HG03097 (cell line): ENCODE measurements around the gene OBP2B.
"Not testable (repeated sequence)": the region's sequence is repeated elsewhere in the genome, so short reads cannot be mapped to it uniquely, and the experiment has no call there.

Experiments
- ATAC-seq: cut with Tn5 transposase; IDR thresholded peaks from one replicate; pipeline ENCODE4 v1.9.1; 2021; ENCODE audit not compliant: unreplicated experiment, low FRiP score

Gene OBP2B

DNA sequence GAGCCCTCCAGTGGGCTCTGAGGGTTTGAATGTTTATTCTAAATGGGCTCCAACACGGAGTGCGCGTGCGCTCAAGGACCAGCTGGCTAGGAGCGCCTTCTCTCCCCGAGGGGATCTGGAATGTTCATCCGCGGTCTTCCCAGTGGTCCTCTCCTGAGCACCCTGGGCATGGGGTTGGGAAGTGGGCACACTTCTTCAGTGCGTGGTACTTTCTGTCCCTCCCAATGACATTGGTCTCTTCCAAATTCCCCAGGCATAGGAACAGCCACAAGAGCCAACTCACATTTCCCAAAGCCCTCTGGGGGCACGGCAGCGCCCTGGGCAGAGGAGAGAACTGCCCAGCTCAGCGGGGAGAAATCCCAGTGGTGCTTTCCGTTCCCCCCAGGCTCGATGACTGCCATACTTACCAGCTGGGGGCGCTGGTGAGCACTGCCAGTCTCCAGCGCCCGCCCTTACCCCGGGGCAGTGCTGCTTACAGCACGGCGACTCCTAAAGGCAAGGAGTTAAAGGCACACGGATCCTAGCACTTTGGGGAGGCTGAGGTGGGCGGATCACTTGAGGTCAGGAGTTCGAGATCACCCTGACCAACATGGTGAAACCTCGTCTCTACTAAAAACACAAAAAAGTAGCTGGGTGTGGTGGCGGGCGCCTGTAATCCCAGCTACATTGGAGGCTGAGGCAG lies 29.9 kb upstream of the OBP2B start:
- no peak for ATAC-seq

DNA sequence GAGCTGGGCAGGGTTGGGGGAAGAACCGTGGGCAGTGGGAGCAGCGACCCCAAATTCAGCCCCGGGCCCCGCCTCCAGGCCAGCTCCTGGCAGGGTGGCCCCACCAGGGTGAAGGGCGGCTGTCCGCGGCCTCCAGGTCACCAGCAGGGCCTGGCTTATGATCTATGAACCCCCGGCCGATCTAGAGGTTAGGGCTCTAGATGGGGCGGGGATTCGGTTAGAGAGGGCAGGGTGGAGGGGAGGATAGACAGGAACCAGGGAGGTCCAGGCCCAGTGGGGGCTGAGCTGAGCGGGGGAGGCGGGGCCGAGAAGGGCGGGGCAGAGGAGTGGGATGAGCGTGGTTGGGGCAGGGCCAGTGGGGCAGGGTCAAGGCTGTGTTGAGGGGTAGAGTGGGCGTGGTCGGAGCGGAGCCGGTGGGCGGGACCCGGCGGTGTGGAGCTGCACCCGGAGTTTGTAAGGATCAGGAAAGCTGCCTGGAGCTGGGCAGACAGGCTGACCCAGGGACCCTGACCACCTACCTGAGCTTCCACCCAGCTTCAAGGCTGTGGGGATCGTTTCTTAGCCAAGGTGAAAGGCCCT lies 29.3 kb upstream of the OBP2B start:
- ATAC-seq = no peak

DNA sequence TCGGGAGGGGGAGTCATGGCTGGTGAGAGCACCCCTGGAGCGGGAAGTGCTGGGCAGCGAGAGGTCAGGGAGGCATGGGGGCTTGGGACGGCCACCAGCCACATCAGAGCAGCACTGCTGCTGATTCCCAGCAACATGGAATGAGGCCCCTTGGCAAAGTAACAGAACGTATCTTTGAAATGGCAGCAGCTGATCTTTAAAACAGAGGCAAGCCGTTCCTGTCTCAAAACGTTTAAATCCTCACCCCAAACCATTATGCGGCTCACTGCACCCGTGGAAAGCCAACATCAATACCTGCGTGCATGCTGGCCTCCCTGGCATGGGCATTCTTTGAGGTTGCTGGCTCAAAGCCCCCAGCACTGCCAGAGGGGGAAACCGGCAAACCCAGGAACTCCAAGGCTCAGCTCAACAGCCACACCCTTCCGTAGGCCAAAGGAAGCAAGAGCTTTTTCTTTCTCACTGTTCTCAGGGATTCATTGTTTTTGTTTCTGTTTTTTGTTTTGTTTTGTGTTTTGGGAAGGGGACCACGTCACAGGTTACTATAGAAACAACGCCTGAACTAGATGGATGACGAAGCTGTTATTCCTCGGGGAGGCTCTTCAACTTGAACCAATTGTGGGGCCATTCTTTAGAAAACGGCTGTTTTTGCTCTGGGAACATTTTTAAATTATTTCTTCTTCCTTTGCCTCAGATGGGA lies 28.1 kb upstream of the OBP2B start:
- ATAC-seq = no peak

DNA sequence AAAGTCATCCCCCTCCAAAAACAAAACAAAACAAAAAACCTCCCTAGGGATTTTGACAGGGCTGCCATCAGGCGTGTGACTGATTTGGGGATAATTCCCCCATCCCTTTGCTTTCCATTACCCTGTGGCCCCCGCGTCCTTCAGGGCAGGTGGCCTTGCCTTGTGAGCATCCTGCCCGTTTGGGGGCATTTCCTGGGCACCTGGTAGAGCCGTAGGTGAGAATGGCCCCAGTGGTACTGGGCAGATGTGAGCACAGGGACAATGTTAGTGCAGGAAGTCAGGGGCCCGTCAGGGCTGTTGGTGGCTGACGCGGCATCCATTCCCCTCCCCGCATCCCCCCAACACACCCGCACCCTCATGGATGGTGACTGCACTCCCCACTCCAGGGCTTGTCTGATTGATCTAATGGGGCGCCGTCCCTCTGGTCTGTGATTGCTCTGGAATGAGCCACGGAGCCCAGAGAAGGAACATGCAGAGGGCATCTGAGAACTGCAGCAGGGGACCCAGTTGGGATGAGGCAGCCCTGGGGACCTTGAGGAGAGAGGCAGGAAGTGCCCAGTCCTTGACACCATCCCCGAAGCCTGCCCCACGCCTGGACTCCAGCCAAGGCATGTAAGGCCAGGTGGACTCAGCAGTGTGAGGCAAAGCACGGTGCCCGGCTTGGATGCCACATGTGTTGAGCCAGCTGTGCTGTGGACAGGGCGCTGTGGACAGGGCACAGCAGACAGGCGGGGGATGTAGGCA lies 27.4 kb upstream of the OBP2B start:
- ATAC-seq = not testable (repeated sequence)

DNA sequence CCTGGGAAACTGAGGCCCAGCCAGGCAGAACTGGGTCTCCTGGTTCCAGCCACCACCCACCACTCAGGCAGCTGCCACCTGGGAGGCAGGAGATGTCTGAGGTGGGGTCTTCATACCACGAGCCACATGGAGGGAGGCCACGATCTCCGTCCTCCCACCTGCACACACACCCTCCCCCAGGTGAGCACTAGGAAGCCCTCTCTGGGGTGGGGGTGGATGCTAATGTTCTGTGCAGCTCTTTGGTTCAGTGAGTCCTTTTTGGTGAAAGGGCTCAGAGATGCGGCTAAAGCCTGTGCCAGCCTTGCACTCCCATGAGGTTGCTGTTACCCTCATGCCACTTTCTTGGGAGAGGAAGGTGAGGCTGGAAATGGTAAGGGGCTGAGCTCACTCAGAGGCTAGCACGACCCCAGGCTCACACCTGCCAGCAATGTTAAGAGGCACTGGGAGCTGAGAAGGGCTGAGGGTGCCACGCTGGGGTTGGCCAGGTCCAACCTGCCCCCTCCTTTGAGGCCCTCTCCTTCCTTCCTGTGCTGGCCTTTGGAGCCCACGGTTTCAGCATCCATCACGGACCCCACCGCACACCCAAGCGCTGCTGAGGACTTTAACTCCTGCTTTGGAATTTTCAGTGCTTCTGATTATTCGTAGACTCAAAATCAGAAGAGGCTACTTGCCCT lies 26.6 kb upstream of the OBP2B start:
- ATAC-seq = no peak

DNA sequence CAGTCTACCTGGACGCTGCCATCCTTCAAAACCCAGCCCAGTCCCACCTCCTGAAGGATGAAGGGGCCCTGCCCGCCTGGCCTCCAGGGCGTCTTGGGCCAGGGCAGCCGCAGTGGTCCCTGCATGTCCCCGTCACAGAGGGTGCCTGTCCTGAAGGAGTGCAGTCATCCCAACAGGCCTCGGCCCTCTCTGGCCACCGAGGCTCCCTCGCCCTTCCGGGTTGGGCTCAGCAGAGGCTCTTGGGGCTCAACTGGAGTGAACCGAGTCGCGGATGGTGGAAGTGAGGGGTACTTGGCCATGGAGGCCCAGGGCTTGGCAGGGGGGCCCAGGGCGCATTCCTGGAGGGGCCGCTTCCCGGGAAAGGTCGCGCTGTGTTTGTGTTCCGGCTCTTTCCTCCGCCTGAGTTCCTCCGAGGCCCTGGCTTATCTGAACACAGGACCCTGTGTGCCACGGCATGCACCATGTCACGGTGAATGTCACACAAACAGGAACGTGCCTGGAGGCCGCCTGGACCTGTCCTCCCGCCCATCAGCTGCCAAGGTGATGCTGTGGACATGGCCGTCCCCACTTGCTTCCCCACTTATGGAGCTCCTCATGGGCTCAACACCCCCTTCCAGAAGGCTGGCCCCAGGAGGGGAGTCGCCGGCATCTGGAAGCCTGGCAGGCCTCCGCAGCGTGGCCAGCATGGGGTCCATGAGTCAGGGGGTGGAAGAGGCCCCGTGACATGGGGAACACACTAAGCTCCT lies 25.7 kb upstream of the OBP2B start:
- ATAC-seq = no peak

- no peak for ATAC-seq
Measured at GRCh38 chr9:133233681-133234432, 24.8 kb upstream of the OBP2B start.

GRCh38 chr9:133231934-133232568 lies 23.0 kb upstream of the OBP2B start:
- ATAC-seq = not testable (repeated sequence)

- not testable (repeated sequence) for ATAC-seq
Measured at GRCh38 chr9:133230514-133230913, 21.5 kb upstream of the OBP2B start.

DNA sequence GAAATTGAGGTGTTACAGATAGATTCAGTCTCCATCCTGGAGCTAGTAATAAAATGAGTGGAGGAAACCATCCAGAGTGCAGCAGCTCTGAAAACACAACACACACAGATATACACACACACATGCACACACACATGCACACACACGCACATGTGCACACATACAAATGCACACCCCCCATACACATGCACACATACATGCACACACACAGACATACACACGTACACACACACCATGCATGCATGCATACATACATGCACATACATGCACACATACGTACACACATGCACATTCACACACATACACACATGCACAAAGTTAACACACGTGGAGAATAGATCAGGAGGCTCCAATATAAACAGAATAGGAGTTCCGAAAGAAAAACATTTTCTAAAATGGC lies 21.0 kb upstream of the OBP2B start:
- no peak for ATAC-seq

DNA sequence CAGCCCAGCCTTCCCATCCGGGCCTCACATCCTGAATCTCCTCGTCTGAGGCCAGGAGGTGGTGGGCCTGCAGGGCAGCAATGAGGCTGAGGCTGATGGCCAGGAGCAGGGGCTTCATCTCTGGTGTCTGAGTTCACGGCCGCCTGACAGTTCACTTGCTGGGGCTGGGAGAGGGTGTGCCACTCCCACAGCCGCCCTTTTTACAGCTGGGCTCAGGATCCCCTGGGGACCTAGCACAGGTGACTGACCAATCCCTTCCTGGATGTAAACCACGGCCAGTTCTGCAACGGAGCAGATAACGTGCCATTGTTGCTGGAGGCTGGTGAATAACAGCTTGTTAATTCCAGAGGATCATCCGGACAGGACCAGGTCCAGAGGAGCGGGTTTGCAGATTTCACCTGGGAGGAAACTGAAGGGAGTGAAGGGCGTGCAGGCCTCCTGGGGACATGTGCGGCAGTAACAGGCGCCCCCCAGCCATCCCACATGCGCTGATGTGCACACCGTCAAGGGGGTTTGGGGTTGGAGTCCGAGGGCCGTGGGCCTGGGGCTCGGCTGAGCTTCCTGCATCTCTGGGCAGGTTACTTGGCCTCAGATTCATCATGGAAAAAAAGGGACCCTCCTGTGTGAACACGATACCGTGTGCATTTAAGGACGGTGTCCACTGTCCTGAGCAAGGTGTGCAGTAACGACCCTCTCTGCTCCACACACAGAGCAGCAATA lies 19.6 kb upstream of the OBP2B start:
- ATAC-seq = not testable (repeated sequence)

- ATAC-seq = not testable (repeated sequence)
Measured at GRCh38 chr9:133227996-133228395, 18.9 kb upstream of the OBP2B start.

DNA sequence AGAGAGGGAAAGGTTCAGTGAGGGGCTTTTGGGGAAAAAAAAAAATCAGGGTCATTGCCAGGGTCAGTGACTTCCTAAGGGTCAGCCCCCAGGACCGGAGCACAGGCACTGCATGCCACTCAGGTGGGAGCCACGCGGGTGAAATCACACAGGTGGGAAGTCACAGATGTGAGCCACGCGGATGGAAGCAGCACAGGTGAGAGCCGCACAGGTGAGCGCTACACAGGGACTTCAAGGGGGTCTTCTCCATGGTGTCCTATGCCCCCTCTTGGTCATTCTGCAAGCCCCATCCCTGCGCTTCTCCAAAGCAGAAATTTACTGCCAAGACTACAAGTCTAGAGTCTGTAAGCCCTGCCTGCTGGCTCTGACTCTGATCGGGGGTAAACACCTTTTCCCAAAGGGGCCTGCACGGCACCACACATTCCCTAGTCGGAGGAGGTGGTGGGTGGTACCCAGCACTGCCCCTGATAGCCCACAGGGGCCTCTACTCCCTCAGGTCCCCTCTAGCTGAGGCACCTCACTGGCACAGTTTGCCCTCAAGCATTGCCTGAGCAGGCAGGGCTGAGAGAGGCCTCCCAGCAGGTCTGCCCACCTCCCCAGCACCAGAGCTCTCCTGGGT lies 18.3 kb upstream of the OBP2B start:
- no peak for ATAC-seq

GRCh38 chr9:133226219-133227171 lies 17.4 kb upstream of the OBP2B start:
- no peak for ATAC-seq

DNA sequence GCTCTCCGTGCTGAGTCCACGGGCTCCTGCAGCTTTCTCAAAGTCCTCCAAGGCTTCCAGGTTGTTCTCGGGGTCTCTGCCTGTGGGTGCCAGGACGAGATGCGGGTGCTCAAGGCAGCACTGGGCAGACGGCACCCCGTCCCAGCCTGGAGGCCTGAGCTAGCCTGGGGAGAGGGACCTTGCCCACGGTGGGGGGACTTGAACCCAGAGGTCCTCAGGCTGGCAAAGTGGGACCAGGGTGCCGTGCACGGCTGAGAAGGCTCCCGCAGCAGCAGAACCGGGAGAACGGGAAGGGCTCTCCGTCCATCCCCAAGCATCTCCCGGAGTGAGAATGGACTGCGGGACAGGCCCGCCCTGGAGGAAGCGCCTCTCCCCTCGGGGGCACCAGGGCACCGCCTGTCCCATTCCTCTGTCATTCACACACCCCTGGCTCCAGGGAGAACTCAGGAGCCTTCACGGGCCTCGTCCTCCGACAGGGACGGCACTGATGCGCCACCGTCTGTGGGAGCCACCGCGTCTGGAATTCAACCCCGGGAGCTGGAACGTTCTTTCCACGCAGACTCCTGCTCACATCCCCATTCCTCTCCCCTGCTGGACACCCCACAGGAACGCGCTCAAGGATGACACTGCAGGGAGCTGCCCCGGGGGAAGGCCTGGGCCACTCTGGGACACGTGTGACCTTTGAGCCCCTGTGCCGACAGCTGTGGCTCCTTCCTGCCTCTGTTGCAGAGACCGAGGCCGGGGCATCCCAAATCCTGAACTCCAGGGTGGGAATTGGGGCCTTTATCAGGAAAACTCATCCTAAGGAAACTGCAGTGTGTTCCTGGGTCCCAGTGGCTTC lies 16.3 kb upstream of the OBP2B start:
- no peak for ATAC-seq

GRCh38 chr9:133224762-133225161 lies 15.7 kb upstream of the OBP2B start:
- ATAC-seq = no peak
